ENCODE results near the gene SLIT3.
"Not testable (repeated sequence)": the region's sequence is repeated elsewhere in the genome, so short reads cannot be mapped to it uniquely, and the experiment has no call there.

The SLIT3 gene

GRCh38 chr5:169216866-169217265 lies 84.1 kb downstream of the SLIT3 start:
- DNase-seq, result no peak

- no peak for DNase-seq
Observed at GRCh38 chr5:169213479-169213878, 87.5 kb downstream of the SLIT3 start.

- not testable (repeated sequence) for DNase-seq
Observed at GRCh38 chr5:169211761-169212160, 89.2 kb downstream of the SLIT3 start.

- no peak for DNase-seq
Observed at GRCh38 chr5:169204788-169205400, 96.0 kb downstream of the SLIT3 start.

GRCh38 chr5:169202969-169203368 lies 98.0 kb downstream of the SLIT3 start:
- no peak for DNase-seq

- DNase-seq, result no peak
Observed at GRCh38 chr5:169201597-169201996, 99.3 kb downstream of the SLIT3 start.

- DNase-seq, result no peak
Observed at GRCh38 chr5:169200125-169200778, 100.7 kb downstream of the SLIT3 start.

- no peak for DNase-seq
Observed at GRCh38 chr5:169197343-169197742, 103.6 kb downstream of the SLIT3 start.

- no peak for DNase-seq
Observed at GRCh38 chr5:169196059-169196458, 104.9 kb downstream of the SLIT3 start.

GRCh38 chr5:169195601-169196000 lies 105.3 kb downstream of the SLIT3 start:
- DNase-seq, result no peak

GRCh38 chr5:169192536-169192935 lies 108.4 kb downstream of the SLIT3 start:
- no peak for DNase-seq

GRCh38 chr5:169190849-169191248 lies 110.1 kb downstream of the SLIT3 start:
- no peak for DNase-seq

- no peak for DNase-seq
Observed at GRCh38 chr5:169185626-169186025, 115.3 kb downstream of the SLIT3 start.

GRCh38 chr5:169183576-169183975 lies 117.4 kb downstream of the SLIT3 start:
- no peak for DNase-seq

GRCh38 chr5:169182797-169183196 lies 118.1 kb downstream of the SLIT3 start:
- DNase-seq, result no peak

GRCh38 chr5:169181814-169182213 lies 119.1 kb downstream of the SLIT3 start:
- DNase-seq, result no peak

- no peak for DNase-seq
Observed at GRCh38 chr5:169178754-169179153, 122.2 kb downstream of the SLIT3 start.

- DNase-seq, result no peak
Observed at GRCh38 chr5:169178274-169178673, 122.7 kb downstream of the SLIT3 start.

- DNase-seq, result no peak
Observed at GRCh38 chr5:169176709-169177694, 123.9 kb downstream of the SLIT3 start.

- DNase-seq, result no peak
Observed at GRCh38 chr5:169175733-169176132, 125.2 kb downstream of the SLIT3 start.

GRCh38 chr5:169174923-169175322 lies 126.0 kb downstream of the SLIT3 start:
- no peak for DNase-seq

- no peak for DNase-seq
Observed at GRCh38 chr5:169173372-169173771, 127.6 kb downstream of the SLIT3 start.

GRCh38 chr5:169171515-169171914 lies 129.4 kb downstream of the SLIT3 start:
- DNase-seq, result no peak

GRCh38 chr5:169169783-169170182 lies 131.2 kb downstream of the SLIT3 start:
- no peak for DNase-seq

All from activated CD4-positive, CD25-positive, alpha-beta regulatory T cell treated with anti-CD3 and anti-CD28 coated beads, Interleukin-2, amount 50 U/mL, for 72 hours (primary cell).